ENCODE data around the gene EXOG. TPM values are rescaled to one million over a fixed set of nuclear protein-coding genes. Genes with fewer than 3 reads are reported as not detected.

EXOG gene
- total RNA-seq, 1 experiment from 2014 or later, result 22.6 TPM

DNA sequence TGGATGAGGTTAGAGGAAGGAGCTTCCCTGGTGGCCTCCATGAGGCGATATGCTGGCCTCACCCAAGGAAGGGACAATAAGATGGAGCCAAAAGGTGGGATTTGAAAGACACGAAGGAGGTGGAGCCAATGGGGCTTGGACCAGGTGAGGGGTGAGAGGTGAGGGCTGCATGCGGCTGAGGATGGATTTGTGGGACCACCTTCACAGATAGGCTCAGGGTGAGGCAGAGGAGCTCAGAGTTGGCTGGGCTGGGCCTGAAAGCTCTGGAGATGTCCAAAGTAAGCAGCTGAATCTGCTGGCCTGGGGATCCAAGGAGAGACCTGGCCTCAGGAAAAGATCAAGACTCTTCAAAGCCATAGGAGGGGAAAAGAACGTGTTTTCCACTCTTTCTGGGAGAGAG is 49.8 kb downstream of the EXOG start:
- no peak for DNase-seq (ENCODE audit: low read depth)

DNA sequence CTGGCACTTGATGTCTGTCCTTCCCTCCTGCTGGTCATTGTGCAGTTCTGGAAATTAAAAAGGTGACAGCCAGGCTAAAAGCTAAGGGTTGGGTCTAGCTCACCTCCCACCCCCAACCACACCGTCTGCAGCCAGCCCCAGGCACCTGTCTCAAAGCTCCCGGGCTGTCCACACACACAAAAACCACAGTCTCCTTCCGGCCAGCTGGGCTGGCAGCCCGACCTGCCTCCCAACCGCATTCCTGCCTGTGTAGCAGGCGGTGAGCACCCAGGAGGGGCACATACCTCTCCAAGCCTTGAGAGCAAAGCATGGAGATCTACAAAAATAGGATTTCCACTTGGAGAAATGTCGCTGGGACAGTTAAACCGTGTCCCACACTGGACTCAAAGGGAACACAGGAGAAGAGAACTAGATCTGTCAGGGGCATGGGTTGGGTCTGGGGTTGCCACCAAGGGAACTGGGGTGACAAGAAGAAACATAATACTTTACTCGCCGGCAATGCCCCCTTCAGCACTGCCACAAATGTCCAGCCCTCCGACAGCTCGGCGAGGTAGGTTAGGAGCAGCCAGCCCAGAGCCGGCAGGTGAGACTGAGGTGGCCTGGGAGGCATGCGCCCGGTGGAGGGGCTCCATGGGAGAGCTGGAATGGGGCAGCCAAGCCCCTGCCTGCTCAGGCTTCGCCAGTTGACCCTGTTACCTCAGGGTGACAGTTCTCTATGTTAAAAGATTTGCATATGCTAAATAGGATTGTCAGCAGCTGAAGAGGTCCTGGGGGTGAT is 52.2 kb downstream of the EXOG start:
- DNase-seq (ENCODE audit: low read depth), result peak; percentile 87

DNA sequence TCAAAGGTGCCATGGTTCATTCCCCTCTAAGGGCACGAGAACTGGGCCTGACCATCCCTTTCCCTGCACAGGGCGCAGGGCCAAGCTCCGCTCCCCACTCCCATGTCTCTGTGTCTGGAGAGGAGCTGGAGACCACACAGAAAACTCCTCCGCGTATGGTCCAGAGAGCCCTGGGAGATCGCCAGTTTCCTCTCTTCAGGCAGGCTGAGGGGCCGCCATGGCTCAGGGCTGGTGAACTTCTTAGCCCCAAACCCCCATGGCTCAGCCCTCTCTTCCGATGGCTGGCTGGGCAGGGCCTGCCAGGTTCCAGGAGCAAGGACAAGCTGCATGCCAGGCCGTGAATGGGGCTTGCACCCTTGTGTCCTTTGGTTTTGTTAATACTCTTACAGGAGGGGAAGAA is 52.9 kb downstream of the EXOG start:
- no peak for DNase-seq (ENCODE audit: low read depth)

DNA sequence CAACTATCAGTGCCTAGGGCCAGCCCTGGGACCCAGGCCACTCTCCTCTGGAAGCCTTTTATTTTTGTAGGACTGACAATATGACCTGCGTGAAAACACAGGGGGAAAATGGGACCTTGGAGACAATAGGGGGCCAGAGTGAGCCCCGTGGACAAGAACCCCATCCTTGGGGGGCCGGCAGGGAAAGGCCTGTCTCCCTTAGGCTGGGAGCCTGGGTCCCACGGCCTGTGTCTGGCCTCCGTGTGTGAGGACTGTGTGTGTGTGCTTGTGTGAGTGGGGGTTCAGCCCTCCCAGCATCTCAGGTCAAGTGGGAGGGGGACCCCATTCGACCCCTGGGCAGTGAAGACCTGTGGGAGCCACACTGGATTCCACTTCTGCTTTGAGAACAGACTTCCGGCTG is 53.3 kb downstream of the EXOG start:
- DNase-seq (ENCODE audit: low read depth), result no peak

GRCh38 chr3:38549957-38550840 is 54.1 kb downstream of the EXOG start:
- no peak for DNase-seq (ENCODE audit: low read depth)

DNA sequence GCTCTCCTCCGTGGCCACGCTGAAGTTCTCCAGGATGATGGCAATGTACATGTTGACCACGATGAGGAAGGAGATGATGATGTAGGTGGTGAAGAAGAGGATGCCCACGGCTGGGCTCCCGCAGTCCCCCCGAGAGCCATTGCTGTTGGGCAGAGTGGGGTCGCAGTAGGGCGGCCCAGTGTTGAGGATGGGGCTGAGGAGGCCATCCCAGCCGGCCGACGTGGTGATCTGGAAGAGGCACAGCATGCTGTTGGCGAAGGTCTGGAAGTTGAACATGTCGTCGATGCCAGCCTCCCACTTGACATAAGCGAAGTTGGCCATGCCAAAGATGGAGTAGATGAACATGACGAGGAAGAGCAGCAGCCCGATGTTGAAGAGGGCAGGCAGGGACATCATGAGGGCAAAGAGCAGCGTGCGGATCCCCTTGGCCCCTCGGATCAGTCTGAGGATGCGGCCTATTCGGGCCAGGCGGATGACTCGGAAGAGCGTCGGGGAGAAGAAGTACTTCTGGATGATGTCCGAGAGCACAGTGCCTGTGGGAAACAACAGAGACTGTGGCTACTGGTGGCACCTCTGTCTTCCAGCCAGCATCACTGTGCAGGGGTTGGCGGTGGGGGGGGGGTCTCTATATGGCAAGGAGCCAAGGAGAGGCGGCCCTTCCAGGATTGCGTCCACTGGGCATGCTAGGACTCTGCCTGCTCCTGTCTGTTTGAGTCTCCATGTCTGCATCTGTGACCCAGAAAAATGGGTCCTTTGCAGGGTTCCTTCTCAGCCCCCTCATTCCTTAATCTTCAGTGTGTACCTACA is 55.1 kb downstream of the EXOG start:
- DNase-seq (ENCODE audit: low read depth), result no peak

GRCh38 chr3:38552364-38552763 is 56.2 kb downstream of the EXOG start:
- DNase-seq (ENCODE audit: low read depth), result no peak

DNA sequence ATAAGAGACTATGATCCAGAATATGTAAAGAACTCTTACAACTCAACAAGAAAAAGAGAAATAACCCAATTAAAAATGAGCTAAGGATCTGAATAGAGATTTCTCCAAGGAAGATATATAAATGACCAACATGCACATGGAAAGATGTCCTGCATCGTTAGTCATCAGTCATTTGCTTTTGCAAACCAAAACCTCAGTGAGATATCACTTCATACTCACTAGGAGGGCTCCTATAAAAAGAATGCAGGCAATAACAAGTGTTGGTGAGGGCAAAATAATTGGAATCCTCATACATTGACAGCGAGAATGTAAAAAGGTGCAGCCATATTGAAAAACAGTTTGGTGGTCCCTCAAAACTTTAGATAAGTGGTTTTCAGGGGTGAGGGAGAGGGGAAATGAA is 56.9 kb downstream of the EXOG start:
- DNase-seq (ENCODE audit: low read depth), result no peak

DNA sequence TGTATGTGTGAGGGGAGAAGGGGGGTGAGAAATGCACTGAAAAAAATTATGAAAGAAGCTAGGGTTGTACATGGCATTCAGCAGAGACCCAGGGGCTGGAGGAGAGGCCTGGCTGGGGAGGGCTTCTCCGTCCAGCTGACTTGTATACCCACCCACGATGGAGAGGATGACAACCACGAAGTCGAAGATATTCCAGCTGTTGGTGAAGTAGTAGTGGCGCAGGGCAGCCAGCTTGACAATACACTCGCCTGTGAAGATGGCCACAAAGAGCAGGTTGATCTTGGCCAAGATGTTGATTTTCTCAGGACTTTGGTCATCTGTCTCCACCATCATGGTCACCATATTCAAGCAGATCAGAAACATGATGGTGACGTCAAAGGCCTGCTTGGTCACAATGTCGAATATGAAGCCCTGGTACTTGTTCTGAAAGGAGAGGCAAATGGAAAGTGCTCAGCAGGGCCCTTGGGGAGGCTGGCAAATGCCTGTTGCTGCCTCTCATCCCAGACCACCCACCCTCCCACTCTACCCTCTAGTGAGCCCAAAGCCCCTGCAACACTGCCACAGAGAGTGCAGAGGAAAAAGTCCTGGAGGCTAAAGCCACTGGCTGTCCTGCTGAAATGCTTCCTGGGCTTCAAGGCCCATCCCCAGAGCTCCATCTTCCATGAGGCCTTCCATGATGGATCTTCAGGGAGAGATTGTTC is 58.1 kb downstream of the EXOG start:
- DNase-seq (ENCODE audit: low read depth), result no peak

GRCh38 chr3:38555149-38555840 is 59.2 kb downstream of the EXOG start:
- no peak for DNase-seq (ENCODE audit: low read depth)

DNA sequence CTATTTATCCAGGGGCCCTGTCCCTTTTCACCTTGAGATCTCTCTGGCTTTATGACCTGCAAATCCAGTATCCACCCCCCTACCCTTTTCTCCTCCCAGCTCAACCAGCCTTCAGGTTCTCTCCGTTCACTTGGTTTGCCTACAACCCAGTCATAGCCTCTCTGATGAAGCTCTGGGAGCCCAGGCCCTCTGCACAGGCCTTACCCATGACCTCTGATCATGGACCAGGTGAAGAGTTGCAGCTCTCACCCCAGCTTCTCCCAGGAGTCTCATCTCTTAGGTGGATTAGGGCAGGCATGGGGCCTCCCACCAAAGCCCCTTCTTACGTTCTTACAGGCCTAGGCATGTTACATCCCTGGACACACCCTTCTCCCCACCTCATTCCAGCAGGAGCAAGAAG is 59.8 kb downstream of the EXOG start:
- no peak for DNase-seq (ENCODE audit: low read depth)

GRCh38 chr3:38556640-38557358 is 60.7 kb downstream of the EXOG start:
- DNase-seq (ENCODE audit: low read depth), result no peak

DNA sequence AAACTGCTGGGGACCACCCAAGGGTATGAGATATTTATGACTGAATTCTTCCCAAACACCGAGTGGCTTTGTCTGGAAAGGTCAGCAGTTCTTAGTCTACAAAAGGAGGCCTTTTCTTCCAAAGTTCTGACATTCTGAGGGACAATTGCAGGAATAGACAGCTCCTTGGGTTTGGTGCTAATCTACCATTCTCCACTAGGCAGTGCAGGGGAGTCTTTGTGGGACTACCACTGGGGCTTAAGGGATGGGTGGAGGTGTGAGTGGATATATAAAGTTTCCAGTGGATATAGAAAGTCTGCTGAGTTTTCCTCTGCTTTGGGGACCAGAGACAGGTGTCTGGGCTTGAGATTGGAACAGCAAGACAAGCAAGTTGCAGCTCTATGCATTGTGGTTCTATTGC is 62.7 kb downstream of the EXOG start:
- no peak for DNase-seq (ENCODE audit: low read depth)

DNA sequence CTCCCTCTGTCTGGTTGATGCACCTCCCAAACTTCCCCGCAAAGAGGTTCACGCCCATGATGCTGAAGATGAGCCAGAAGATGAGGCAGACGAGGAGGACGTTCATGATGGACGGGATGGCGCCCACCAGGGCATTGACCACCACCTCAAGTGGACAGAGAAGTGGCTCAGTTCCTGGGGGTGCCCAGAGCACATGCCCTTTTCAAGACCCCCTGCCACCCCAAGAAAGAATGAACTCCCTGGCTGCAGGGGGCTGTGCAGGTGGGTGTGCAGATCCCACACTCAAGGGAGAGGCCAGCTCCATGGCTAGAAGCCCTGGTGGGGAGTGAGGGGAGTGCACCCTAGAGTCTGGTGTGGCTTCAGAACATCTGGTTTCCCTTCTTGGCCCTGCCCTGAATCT is 64.1 kb downstream of the EXOG start:
- DNase-seq (ENCODE audit: low read depth), result no peak

- no peak for DNase-seq (ENCODE audit: low read depth)
Observed at GRCh38 chr3:38560996-38561717, 65.0 kb downstream of the EXOG start.

- no peak for DNase-seq (ENCODE audit: low read depth)
Observed at GRCh38 chr3:38561746-38562466, 65.8 kb downstream of the EXOG start.

DNA sequence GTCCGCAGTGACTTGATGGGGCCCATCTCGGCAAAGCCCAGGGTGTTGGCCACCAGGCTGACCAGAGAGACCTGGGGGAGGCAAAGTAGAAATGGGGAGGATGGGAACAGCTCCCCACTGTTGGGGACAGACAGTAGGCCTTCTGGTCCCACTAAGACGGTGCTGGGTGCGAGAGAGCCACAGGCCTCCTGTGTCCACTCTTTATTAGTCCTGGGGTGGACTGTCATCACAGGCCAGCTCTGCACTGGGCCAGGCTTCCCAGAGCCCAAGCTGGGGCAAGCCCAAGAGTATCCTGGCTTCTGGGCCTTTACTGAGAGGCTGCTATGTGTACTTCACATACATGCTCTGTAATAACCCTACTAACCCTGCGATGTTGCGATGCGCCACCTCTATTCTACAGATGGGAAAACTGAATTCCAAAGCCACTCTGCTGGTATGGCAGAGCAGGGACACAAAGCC is 66.4 kb downstream of the EXOG start:
- DNase-seq (ENCODE audit: low read depth), result no peak

GRCh38 chr3:38563070-38563885 is 67.1 kb downstream of the EXOG start:
- DNase-seq (ENCODE audit: low read depth), result no peak

Measured in LHCN-M2 (cell line).